ENCODE results near the gene PPP2R2B.

DNA sequence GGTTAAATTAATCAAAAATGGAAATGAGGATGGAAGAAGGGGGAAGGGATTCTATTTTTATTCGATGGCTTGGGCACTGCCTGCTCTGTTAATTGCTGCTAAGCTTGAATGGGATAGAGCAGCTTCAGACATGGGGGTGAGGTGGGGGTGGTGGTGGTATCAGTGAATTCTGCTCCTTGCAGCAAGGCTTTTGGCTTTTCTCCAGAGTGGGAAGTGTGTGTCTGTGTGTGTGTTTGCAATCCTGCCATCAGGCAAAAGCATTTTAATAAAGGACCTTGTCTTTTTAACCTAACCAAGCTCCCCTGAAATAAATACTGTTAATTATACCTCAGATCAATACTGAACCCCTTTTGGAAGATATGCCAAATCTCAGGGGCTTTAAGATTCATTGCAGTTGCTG lies 251.6 kb downstream of the PPP2R2B start:
- TF ChIP-seq EGR1 (IDR thresholded peaks at IDR 0.05; ENCODE audit: low read depth) (no peak), POLR2AphosphoS5 (IDR thresholded peaks at IDR 0.05; ENCODE audit: low read depth, low read length) (no peak)
- TF ChIP-seq, protein P1, sequence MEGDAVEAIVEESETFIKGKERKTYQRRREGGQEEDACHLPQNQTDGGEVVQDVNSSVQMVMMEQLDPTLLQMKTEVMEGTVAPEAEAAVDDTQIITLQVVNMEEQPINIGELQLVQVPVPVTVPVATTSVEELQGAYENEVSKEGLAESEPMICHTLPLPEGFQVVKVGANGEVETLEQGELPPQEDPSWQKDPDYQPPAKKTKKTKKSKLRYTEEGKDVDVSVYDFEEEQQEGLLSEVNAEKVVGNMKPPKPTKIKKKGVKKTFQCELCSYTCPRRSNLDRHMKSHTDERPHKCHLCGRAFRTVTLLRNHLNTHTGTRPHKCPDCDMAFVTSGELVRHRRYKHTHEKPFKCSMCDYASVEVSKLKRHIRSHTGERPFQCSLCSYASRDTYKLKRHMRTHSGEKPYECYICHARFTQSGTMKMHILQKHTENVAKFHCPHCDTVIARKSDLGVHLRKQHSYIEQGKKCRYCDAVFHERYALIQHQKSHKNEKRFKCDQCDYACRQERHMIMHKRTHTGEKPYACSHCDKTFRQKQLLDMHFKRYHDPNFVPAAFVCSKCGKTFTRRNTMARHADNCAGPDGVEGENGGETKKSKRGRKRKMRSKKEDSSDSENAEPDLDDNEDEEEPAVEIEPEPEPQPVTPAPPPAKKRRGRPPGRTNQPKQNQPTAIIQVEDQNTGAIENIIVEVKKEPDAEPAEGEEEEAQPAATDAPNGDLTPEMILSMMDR (IDR thresholded peaks at IDR 0.05 in 2 of 3, conservative IDR thresholded peaks at IDR 0.05 in 1 of 3; ENCODE audit: borderline replicate concordance in 1 of 3, insufficient read depth in 1 of 3, low read depth in 2 of 3, low read length in 2 of 3), result no peak
